DMS114 treated with DMSO at 0.1 percent for 48 hours (cell line): ENCODE data around the gene PGA3.
"Not testable (repeated sequence)": the region's sequence is repeated elsewhere in the genome, so short reads cannot be mapped to it uniquely, and the experiment has no call there.

Source experiments
- DNase-seq: peaks from one replicate; lab custom pipeline; 2025; ENCODE audit not compliant: unreplicated experiment; lab: John Stamatoyannopoulos, UW

Gene PGA3

GRCh38 chr11:61204502-61205059 is 1.3 kb downstream of the PGA3 start:
- DNase-seq = not testable (repeated sequence)

GRCh38 chr11:61207636-61208310 is 4.5 kb downstream of the PGA3 start:
- DNase-seq = not testable (repeated sequence)

- not testable (repeated sequence) for DNase-seq
These were observed 7.3 kb downstream of the PGA3 start for GRCh38 chr11:61210629-61211028.

- DNase-seq = not testable (repeated sequence)
These were observed 8.1 kb downstream of the PGA3 start for GRCh38 chr11:61211327-61211952.

- not testable (repeated sequence) for DNase-seq
These were observed 8.9 kb downstream of the PGA3 start for GRCh38 chr11:61212202-61212601.

GRCh38 chr11:61213711-61214324 is 10.5 kb downstream of the PGA3 start:
- DNase-seq = not testable (repeated sequence)

- DNase-seq = not testable (repeated sequence)
These were observed 15.0 kb downstream of the PGA3 start for GRCh38 chr11:61218306-61218705.

GRCh38 chr11:61219016-61219415 is 15.7 kb downstream of the PGA3 start:
- DNase-seq = not testable (repeated sequence)

GRCh38 chr11:61222047-61222446 is 18.7 kb downstream of the PGA3 start, which contains the start of gene PGA4:
PGA4 (plus strand) TSS chr11:61222347; CDS start chr11:61222401, 54 bp downstream.
- not testable (repeated sequence) for DNase-seq

GRCh38 chr11:61222692-61223091 is 19.4 kb downstream of the PGA3 start:
- not testable (repeated sequence) for DNase-seq

GRCh38 chr11:61226457-61227137 is 23.3 kb downstream of the PGA3 start:
- not testable (repeated sequence) for DNase-seq

- not testable (repeated sequence) for DNase-seq
These were observed 26.1 kb downstream of the PGA3 start for GRCh38 chr11:61229458-61229857.

GRCh38 chr11:61231033-61231432 is 27.7 kb downstream of the PGA3 start:
- not testable (repeated sequence) for DNase-seq

GRCh38 chr11:61231585-61231984 is 28.3 kb downstream of the PGA3 start:
- not testable (repeated sequence) for DNase-seq

- not testable (repeated sequence) for DNase-seq
These were observed 29.3 kb downstream of the PGA3 start for GRCh38 chr11:61232548-61233145.

GRCh38 chr11:61237130-61237529 is 33.8 kb downstream of the PGA3 start:
- DNase-seq = not testable (repeated sequence)

GRCh38 chr11:61240288-61240687 is 37.0 kb downstream of the PGA3 start:
- DNase-seq = not testable (repeated sequence)

GRCh38 chr11:61240875-61241274 is 37.6 kb downstream of the PGA3 start, which contains the start of gene PGA5:
PGA5 (plus strand) TSS chr11:61241175; CDS start chr11:61241227, 52 bp downstream.
- DNase-seq = not testable (repeated sequence)

GRCh38 chr11:61241526-61241925 is 38.2 kb downstream of the PGA3 start:
- not testable (repeated sequence) for DNase-seq

- DNase-seq = not testable (repeated sequence)
These were observed 42.1 kb downstream of the PGA3 start for GRCh38 chr11:61245284-61245964.
